Measurements from ENCODE around the gene SLC6A18. TPM values are rescaled to one million over a fixed set of nuclear protein-coding genes. Genes with fewer than 3 reads are reported as not detected.

Gene SLC6A18
- total and polyA plus RNA-seq, 2 experiments from 2014 or later: 0.35 TPM; not detected in 1

- WGBS (ENCODE audit: low lambda C conversion rate, missing lambda C conversion rate): 31% methylated on average over 31 of the region's 43 CpGs
- H4K20me1 ChIP-seq (ENCODE audit: insufficient read depth, poor library complexity, severe bottlenecking): no peaks in the 10 kb centered on the region
Observed at GRCh38 chr5:1246711-1247431, 21.7 kb downstream of the SLC6A18 start.

DNA sequence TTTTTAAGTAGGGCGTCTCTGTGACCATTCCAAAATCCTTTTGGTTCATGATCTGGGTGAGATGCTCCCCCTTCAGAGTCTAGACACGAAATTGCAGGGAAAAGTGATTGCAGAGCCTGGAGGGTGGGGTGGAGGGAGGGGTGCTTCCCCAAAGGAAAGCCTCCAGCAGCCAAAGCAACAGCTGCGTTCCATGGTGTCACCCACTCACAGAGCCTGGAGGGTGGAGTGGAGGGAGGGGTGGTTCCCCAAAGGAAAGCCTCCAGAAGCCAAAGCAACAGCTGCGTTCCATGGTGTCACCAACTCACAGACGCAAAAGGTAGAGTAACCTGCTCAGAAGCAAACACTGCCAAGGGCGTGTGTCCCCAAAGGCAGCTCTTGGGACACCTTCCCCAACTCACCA is 22.6 kb downstream of the SLC6A18 start:
- Histone ChIP-seq H4K20me1 (ENCODE audit: insufficient read depth, poor library complexity, severe bottlenecking) (no peaks in the 10 kb centered on the region), H3K79me2 (no peaks in the 10 kb centered on the region), H3K9me3 (ENCODE audit: low read depth) (no peaks in the 10 kb centered on the region), H3K36me3 (replicated peaks; ENCODE audit: insufficient read depth, low read depth) (no peaks in the 10 kb centered on the region), H3K27me3 (no peaks in the 10 kb centered on the region), H3K4me2 (no peak overlapping the region), H3K27ac (no peak overlapping the region), H3K4me3 (no peak overlapping the region), H3K9me2 (replicated peaks; ENCODE audit: insufficient read depth) (no peaks in the 10 kb centered on the region), H3K4me1 (ENCODE audit: insufficient read depth) (peaks cover 4% of the 10 kb centered on the region), H2AFZ (no peak overlapping the region)
- no peak for TF ChIP-seq EZH2phosphoT487 (IDR thresholded peaks at IDR 0.05; ENCODE audit: low read depth, severe bottlenecking, unreplicated experiment)
- no peak for TF ChIP-seq EZH2 (IDR thresholded peaks at IDR 0.05; ENCODE audit: borderline replicate concordance)
- no peak for TF ChIP-seq CTCF (IDR thresholded peaks at IDR 0.05; ENCODE audit: poor library complexity)
- DNase-seq (ENCODE audit: low spot score): no peak
- WGBS (ENCODE audit: low lambda C conversion rate, missing lambda C conversion rate): 78% methylated on average over 6 of the region's 6 CpGs

More at GRCh38 chr5:1246711-1247431, 21.7 kb downstream of the SLC6A18 start:
- DNase-seq (ENCODE audit: low spot score): peak; percentile 81
- H3K9me2 ChIP-seq (replicated peaks; ENCODE audit: insufficient read depth): no peaks in the 10 kb centered on the region
- peaks cover 4% of the 10 kb centered on the region for H3K4me1 ChIP-seq (ENCODE audit: insufficient read depth)
- no peaks in the 10 kb centered on the region for H3K79me2 ChIP-seq
- TF ChIP-seq EZH2 (IDR thresholded peaks at IDR 0.05; ENCODE audit: borderline replicate concordance): no peak
- no peak for TF ChIP-seq CTCF (IDR thresholded peaks at IDR 0.05; ENCODE audit: poor library complexity)
- no peak for TF ChIP-seq EZH2phosphoT487 (IDR thresholded peaks at IDR 0.05; ENCODE audit: low read depth, severe bottlenecking, unreplicated experiment)
- no peak overlapping the region for H3K27ac ChIP-seq
- H3K9me3 ChIP-seq (ENCODE audit: low read depth): no peaks in the 10 kb centered on the region
- H3K4me3 ChIP-seq: no peak overlapping the region
- no peak overlapping the region for H3K4me2 ChIP-seq
- no peaks in the 10 kb centered on the region for H3K36me3 ChIP-seq (replicated peaks; ENCODE audit: insufficient read depth, low read depth)
- no peak overlapping the region for H2AFZ ChIP-seq
- H3K27me3 ChIP-seq: no peaks in the 10 kb centered on the region

GRCh38 chr5:1249366-1250280 is 24.4 kb downstream of the SLC6A18 start:
- WGBS (ENCODE audit: low lambda C conversion rate, missing lambda C conversion rate): 87% methylated on average over 29 of the region's 29 CpGs
- no peak overlapping the region for H3K27ac ChIP-seq
- no peaks in the 10 kb centered on the region for H3K79me2 ChIP-seq
- no peak overlapping the region for H2AFZ ChIP-seq
- no peaks in the 10 kb centered on the region for H3K9me3 ChIP-seq (ENCODE audit: low read depth)
- no peak overlapping the region for H3K4me2 ChIP-seq
- H4K20me1 ChIP-seq (ENCODE audit: insufficient read depth, poor library complexity, severe bottlenecking): no peaks in the 10 kb centered on the region
- DNase-seq (ENCODE audit: low spot score): no peak
- H3K27me3 ChIP-seq: no peaks in the 10 kb centered on the region
- no peak for TF ChIP-seq EZH2phosphoT487 (IDR thresholded peaks at IDR 0.05; ENCODE audit: low read depth, severe bottlenecking, unreplicated experiment)
- no peak for TF ChIP-seq CTCF (IDR thresholded peaks at IDR 0.05; ENCODE audit: poor library complexity)
- no peak for TF ChIP-seq EZH2 (IDR thresholded peaks at IDR 0.05; ENCODE audit: borderline replicate concordance)
- no peaks in the 10 kb centered on the region for H3K9me2 ChIP-seq (replicated peaks; ENCODE audit: insufficient read depth)
- H3K36me3 ChIP-seq (replicated peaks; ENCODE audit: insufficient read depth, low read depth): no peaks in the 10 kb centered on the region
- H3K4me3 ChIP-seq: no peak overlapping the region
- H3K4me1 ChIP-seq (ENCODE audit: insufficient read depth): peaks cover 4% of the 10 kb centered on the region

Measured in hepatocyte (in vitro differentiated cells).